HepG2 (cell line): ENCODE data around the gene GRIK4.

Experiments used
- CEBPG ChIP-seq: IDR thresholded peaks from 2 replicates; pipeline ENCODE4 v1.6.1; 2016
- CTCF ChIP-seq: sonication (generic); formaldehyde crosslinking; IDR thresholded peaks from 2 replicates; pipeline ENCODE4 v1.5.0; 2020; ENCODE audit warnings: mild to moderate bottlenecking, missing genetic modification reagents, moderate library complexity
- FOXK2 ChIP-seq: fragments of 450-650 bp; IDR thresholded peaks from 2 replicates; pipeline ENCODE4 v1.6.1; 2016
- GFI1 ChIP-seq: sonication (generic); formaldehyde crosslinking; IDR thresholded peaks from 2 replicates; pipeline ENCODE4 v1.5.0; 2020; ENCODE audit warnings: missing genetic modification reagents, mild to moderate bottlenecking, borderline replicate concordance
- HDAC1 ChIP-seq: sonication (generic); formaldehyde crosslinking; IDR thresholded peaks from 2 replicates; pipeline ENCODE4 v1.5.1; 2020; ENCODE audit warnings: mild to moderate bottlenecking, missing genetic modification reagents
- HDAC2 ChIP-seq: sonication (generic); formaldehyde crosslinking; IDR thresholded peaks from 2 replicates; pipeline ENCODE4 v1.4.0; 2020; ENCODE audit warnings: missing genetic modification reagents
- MAFF ChIP-seq: IDR thresholded peaks from 2 replicates; pipeline ENCODE4 v1.6.1; 2011; ENCODE audit warnings: low read depth, low read length, improper control_type of control experiment
- PHB2 ChIP-seq: fragments of 450-650 bp; IDR thresholded peaks from 2 replicates; pipeline ENCODE4 v1.6.1; 2018; ENCODE audit not compliant: partially characterized antibody
- ZNF609 ChIP-seq: sonication (generic); formaldehyde crosslinking; IDR thresholded peaks from 2 replicates; pipeline ENCODE4 v1.4.0; 2020; ENCODE audit warnings: mild to moderate bottlenecking, missing genetic modification reagents, borderline replicate concordance

GRCh38 chr11:120739780-120740179, 228.2 kb downstream of the GRIK4 start:
- TF ChIP-seq MAFF, result no peak
- no peak for TF ChIP-seq CEBPG (CRISPR knock-in tag)
- no peak for TF ChIP-seq CTCF
- no peak for TF ChIP-seq FOXK2
- TF ChIP-seq ZNF609 (CRISPR knock-in tag), result no peak
- no peak for TF ChIP-seq HDAC2 (CRISPR knock-in tag)
- no peak for TF ChIP-seq HDAC1 (CRISPR knock-in tag)
- TF ChIP-seq PHB2, result no peak
- TF ChIP-seq GFI1 (CRISPR knock-in tag), result no peak
